ENCODE measurements around the gene TMEM109. TPM values are rescaled to one million over a fixed set of nuclear protein-coding genes. Genes with fewer than 3 reads are reported as not detected.
A peak's percentile ranks its signal among the peaks of the same experiment; 100 is the strongest.

The TMEM109 gene
- total and polyA plus RNA-seq, 9 of the 15 experiments (the other 6 are each of a cell fraction or from before 2014, with no cell fraction given): 9.2 to 71.3 (median 30.5) TPM

DNA sequence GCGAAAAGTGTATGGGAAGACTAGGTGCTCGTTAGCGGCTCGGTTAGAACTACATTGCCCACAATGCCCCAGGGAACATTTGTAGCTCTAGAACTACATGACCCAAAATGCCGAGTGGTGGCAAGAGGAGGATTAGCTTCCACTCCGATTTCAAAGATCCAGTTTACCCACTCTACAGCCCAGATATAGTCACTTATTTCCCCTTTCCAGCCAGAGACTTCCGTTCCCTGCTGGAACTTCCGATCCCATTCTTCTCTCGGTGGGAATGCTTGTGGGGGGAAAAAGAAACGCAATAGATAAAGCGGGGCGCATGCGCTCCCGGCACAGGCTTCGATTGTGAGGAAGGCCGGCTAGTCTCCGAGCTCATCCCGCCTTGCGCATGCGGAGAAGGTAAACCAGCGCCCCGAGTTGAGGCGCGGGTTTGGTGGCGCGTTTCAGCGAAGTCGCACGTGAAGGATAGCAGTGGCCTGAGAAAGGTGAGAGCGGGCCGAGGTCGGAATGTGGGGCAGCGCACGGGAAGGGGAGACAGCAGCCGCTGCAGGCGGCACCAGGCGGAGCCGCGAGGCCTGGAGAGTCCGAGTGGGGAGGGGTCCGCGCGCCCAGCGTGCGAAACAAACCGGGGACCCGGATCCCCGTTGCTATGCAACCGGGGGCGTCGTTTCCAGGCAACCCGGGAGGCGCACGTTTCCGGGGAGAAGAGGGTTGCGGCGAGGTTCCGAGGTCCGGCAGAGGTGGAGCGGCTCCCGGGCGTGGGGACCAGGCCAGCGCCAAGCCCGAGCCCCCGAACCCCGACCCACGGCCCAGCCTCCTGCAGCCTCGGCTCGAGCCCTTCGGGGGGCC is at the start of gene TMEM109 (continued):
- TF ChIP-seq, protein P1, sequence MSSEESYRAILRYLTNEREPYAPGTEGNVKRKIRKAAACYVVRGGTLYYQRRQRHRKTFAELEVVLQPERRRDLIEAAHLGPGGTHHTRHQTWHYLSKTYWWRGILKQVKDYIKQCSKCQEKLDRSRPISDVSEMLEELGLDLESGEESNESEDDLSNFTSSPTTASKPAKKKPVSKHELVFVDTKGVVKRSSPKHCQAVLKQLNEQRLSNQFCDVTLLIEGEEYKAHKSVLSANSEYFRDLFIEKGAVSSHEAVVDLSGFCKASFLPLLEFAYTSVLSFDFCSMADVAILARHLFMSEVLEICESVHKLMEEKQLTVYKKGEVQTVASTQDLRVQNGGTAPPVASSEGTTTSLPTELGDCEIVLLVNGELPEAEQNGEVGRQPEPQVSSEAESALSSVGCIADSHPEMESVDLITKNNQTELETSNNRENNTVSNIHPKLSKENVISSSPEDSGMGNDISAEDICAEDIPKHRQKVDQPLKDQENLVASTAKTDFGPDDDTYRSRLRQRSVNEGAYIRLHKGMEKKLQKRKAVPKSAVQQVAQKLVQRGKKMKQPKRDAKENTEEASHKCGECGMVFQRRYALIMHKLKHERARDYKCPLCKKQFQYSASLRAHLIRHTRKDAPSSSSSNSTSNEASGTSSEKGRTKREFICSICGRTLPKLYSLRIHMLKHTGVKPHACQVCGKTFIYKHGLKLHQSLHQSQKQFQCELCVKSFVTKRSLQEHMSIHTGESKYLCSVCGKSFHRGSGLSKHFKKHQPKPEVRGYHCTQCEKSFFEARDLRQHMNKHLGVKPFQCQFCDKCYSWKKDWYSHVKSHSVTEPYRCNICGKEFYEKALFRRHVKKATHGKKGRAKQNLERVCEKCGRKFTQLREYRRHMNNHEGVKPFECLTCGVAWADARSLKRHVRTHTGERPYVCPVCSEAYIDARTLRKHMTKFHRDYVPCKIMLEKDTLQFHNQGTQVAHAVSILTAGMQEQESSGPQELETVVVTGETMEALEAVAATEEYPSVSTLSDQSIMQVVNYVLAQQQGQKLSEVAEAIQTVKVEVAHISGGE (CRISPR knock-in tag; IDR thresholded peaks at IDR 0.05): peak in 1 of 3 experiments; percentile 68; a peak in 2 of 6 replicates
- 0 out of 2 replicates have a peak, but pooled peaks have one; percentile 38 for TF ChIP-seq SP1 (CRISPR knock-in tag; IDR thresholded peaks at IDR 0.05)
- TF ChIP-seq CXXC5 (CRISPR knock-in tag; IDR thresholded peaks at IDR 0.05): peak; percentile 80
- peak; percentile 13; the same call in 1 of the 2 replicates for TF ChIP-seq ZNF431 (CRISPR knock-in tag; IDR thresholded peaks at IDR 0.05)
- TF ChIP-seq, protein P2, sequence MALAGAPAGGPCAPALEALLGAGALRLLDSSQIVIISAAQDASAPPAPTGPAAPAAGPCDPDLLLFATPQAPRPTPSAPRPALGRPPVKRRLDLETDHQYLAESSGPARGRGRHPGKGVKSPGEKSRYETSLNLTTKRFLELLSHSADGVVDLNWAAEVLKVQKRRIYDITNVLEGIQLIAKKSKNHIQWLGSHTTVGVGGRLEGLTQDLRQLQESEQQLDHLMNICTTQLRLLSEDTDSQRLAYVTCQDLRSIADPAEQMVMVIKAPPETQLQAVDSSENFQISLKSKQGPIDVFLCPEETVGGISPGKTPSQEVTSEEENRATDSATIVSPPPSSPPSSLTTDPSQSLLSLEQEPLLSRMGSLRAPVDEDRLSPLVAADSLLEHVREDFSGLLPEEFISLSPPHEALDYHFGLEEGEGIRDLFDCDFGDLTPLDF (CRISPR knock-in tag; IDR thresholded peaks at IDR 0.05): peak; percentile 15; the same call in 1 of the 2 replicates
- TF ChIP-seq, protein P3, sequence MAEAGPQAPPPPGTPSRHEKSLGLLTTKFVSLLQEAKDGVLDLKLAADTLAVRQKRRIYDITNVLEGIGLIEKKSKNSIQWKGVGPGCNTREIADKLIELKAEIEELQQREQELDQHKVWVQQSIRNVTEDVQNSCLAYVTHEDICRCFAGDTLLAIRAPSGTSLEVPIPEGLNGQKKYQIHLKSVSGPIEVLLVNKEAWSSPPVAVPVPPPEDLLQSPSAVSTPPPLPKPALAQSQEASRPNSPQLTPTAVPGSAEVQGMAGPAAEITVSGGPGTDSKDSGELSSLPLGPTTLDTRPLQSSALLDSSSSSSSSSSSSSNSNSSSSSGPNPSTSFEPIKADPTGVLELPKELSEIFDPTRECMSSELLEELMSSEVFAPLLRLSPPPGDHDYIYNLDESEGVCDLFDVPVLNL (CRISPR knock-in tag; IDR thresholded peaks at IDR 0.05; ENCODE audit: low read depth): peak; percentile 34; the same call in 1 of the 2 replicates
- 0 out of 2 replicates have a peak, but pooled peaks have one; percentile 16 for TF ChIP-seq EP300 (IDR thresholded peaks at IDR 0.05; ENCODE audit: low read length)
- TF ChIP-seq, protein P4, sequence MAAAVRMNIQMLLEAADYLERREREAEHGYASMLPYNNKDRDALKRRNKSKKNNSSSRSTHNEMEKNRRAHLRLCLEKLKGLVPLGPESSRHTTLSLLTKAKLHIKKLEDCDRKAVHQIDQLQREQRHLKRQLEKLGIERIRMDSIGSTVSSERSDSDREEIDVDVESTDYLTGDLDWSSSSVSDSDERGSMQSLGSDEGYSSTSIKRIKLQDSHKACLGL (CRISPR knock-in tag; IDR thresholded peaks at IDR 0.05; ENCODE audit: borderline replicate concordance, poor library complexity, severe bottlenecking): peak; percentile 15
- no peak for TF ChIP-seq NR4A1 (CRISPR knock-in tag; IDR thresholded peaks at IDR 0.05)
- TF ChIP-seq NR4A1 (tag; IDR thresholded peaks at IDR 0.05): 0 out of 2 replicates have a peak, but pooled peaks have one; percentile 49
- TF ChIP-seq, protein P5, sequence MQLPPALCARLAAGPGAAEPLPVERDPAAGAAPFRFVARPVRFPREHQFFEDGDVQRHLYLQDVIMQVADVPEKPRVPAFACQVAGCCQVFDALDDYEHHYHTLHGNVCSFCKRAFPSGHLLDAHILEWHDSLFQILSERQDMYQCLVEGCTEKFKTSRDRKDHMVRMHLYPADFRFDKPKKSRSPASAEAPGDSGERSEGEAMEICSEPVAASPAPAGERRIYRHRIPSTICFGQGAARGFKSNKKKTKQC (CRISPR knock-in tag; IDR thresholded peaks at IDR 0.05): peak; percentile 80; the same call in 1 of the 2 replicates
- peak; percentile 76; the same call in 1 of the 2 replicates for TF ChIP-seq OTX1 (CRISPR knock-in tag; IDR thresholded peaks at IDR 0.05)
- TF ChIP-seq HDAC8 (tag; IDR thresholded peaks at IDR 0.05): peak; percentile 80
- TF ChIP-seq, protein P6, sequence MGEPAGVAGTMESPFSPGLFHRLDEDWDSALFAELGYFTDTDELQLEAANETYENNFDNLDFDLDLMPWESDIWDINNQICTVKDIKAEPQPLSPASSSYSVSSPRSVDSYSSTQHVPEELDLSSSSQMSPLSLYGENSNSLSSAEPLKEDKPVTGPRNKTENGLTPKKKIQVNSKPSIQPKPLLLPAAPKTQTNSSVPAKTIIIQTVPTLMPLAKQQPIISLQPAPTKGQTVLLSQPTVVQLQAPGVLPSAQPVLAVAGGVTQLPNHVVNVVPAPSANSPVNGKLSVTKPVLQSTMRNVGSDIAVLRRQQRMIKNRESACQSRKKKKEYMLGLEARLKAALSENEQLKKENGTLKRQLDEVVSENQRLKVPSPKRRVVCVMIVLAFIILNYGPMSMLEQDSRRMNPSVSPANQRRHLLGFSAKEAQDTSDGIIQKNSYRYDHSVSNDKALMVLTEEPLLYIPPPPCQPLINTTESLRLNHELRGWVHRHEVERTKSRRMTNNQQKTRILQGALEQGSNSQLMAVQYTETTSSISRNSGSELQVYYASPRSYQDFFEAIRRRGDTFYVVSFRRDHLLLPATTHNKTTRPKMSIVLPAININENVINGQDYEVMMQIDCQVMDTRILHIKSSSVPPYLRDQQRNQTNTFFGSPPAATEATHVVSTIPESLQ (CRISPR knock-in tag; IDR thresholded peaks at IDR 0.05): peak; percentile 99
- TF ChIP-seq DIDO1 (tag; IDR thresholded peaks at IDR 0.05; ENCODE audit: low read depth): peak; percentile 90
- TF ChIP-seq ATF7 (IDR thresholded peaks at IDR 0.05): peak; percentile 57; the same call in 1 of the 2 replicates
- peak; percentile 88 for TF ChIP-seq BHLHE40 (IDR thresholded peaks at IDR 0.05; ENCODE audit: low read length)

All from K562 (cell line).